NCI-H1105 (cell line): ENCODE results near the gene ALPK3.
"Not testable (repeated sequence)": the region's sequence is repeated elsewhere in the genome, so short reads cannot be mapped to it uniquely, and the experiment has no call there.

Source experiments
- DNase-seq: peaks from one replicate; lab custom pipeline; 2025; lab: John Stamatoyannopoulos, UW

The ALPK3 gene

DNA sequence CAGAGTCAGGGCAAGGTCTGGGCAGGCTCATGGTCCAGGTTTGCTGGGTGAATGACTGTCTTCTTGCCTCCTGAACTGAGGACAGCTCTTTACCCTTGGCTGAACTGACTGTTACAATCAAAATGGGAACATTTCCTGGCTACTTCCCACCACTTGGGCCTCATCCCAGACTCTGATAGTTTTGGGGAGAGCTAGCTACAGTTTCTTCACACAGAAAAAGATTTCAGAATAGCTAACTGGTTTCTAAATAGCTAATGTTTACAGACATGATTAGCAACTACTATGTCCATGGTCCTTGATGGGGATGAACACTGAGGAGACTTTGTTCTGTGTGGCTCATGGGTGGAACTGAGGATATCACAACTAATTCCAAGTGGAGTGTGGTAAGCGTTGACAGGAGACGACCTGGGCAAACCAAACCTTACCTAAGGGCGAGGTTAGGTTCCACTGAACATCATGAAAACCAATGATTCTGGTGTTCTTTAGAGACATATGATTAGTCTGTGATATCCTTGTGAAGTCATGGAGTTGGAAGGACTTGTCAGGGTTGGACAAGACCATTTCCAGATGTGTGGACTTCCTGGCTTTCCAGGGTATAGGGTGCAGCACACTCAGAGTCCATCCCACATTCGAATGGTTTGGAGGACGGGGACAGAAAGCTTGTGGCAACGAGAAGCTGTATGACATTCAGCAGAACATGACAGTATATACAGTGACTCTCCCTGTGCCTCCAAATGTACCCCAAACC is 7.3 kb downstream of the ALPK3 start:
- no peak for DNase-seq

DNA sequence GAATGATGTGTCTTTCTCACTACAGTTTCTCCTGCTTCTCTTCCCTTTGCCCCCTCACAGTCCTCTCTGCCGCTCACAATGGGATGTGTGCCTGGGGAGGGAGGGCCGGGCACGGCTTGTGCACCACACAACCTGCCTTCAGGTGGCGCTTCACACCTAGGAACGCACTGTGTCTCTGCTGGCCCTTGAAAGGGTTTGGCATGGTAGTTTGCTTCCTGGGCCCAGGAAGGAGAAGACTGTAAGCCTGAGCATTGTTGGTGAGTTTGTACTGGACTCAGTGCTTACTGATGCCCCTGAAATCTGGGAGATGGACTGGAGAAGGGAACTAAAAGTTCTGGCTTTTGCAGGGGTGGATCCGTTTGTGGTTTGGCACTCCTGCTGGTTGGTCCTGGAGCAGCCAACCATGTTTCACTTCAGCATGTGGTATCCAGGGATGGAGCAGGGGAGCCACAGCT is 9.2 kb downstream of the ALPK3 start:
- DNase-seq = no peak

DNA sequence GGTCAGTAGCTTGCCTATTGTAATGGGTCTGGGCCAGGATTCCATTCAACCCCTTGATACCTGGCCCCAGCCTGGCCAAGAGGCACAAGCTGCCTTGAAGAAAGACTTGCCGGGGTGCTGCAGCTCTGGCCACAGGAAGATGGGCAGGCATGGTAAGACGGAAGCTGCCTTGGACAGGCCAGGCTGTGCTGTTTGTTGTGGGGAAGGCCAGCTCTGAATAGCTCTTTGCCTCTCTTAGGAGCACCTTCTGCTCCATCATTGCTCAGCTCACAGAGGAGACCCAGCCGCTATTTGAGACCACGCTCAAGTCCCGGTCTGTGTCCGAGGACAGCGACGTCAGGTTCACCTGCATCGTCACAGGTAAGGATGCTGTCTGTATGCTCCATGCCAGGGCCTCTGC is 10.1 kb downstream of the ALPK3 start:
- DNase-seq = no peak

DNA sequence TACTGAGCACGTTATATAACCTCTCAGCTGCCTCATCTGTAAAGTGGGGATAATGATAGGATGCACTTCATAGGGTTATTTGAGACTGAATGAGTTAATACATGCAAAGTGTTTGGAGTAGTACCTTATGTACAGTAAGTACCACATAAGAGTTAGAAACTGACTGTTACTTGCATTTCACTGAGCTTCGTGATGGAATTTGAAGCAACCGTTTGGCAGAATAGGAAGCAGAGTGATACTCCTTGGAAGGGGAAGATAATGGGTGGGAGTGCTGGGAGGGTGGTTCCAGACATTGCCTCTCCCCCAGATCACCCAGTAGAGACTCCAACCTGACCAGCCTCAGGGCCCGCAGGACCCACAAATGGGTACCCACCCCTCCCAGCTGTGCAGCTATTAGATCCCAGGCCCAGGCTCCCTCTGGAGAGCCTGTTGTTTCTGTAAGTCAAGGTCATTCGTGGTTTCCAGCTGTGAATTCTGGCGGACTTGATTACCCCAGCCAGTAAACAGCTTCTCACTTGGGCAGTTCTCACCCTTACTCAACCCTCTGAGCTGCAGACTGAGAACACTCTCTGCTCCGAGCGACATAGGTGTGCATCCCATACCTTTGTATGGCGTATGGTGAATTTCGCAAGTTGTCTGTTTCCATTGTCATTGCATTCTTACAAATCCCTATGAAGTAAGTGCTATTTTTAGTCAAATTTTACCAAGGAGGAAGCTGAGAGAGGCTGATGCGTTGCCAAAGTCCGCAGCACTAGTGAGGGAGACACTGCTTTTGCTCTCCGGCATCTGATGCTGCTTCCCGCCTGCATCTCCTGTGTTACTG is 11.1 kb downstream of the ALPK3 start:
- no peak for DNase-seq

DNA sequence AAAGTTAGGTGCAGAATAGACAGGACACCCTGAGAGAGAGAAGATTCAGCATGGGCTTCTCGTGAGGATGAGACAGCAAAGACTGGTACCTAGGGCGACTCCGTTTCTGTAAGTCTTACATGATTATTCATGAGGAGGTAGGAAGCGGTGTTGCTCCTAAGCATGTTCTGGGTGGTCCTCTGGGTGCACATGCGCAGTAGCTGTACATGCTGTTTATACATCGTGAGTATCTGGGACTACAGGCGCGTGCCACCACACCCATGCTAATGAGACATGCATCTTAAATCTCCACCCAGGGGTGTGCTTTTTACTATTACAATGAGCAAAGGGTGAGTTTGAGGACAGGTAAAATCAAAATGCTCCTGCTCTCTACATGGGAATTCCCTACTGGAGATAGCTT is 12.3 kb downstream of the ALPK3 start:
- DNase-seq = no peak

DNA sequence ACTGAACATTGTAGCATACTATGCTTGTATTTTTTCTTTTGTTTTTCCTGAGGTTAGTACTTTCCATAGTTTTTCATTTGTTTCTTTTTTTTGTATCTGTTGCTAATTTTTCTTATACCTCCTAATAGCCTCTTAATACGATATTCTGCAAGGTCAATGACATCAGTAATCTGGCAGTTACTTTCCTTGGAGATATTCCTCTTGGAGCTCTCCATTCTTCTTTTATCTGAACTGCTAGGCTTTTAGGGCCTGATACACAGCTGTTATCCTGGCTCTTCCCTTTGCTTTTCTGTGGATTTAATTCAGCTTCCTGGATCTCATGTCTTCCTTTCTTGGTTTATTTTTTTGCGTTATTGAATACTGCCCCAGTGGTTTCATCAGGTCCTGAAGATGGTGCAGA is 12.9 kb downstream of the ALPK3 start:
- DNase-seq = no peak

DNA sequence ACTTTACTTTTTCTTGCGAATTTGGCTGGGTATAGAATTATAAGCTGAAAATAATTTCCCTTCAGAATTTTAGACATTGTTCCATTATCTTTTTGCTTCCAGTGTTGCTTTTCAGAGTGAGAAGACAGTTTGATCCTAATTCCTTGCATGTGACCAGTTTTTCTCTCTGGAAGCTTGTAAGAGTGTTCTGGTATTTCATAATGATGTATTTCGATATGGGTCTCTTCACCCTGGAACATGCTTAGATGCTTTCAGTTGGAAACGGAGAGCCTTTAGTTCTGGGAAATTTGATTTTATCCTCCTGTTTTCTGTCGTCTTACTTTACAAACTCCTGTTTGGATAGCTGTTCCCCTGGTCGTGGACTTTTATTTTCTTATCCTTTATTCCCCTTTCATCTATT is 13.9 kb downstream of the ALPK3 start:
- DNase-seq = no peak

DNA sequence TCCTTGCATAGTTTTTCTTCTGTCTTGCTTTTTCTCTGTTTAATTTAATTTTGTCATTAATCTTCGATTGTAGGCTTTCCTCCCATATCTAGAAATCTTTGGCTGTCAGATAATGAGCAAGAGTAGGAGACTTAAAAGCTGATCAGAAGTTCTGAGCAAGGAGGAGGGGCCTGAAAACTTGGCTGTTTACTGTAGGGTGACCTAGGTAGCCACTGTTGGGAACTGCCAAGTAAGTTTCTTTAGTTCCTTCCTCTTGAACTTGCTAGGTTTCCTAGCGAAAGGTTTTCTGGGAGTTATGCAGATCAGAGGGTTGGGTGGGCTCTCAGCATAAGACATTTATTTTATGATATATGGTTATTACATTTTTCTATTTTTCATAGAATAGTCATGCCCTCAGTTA is 14.5 kb downstream of the ALPK3 start:
- DNase-seq = no peak

DNA sequence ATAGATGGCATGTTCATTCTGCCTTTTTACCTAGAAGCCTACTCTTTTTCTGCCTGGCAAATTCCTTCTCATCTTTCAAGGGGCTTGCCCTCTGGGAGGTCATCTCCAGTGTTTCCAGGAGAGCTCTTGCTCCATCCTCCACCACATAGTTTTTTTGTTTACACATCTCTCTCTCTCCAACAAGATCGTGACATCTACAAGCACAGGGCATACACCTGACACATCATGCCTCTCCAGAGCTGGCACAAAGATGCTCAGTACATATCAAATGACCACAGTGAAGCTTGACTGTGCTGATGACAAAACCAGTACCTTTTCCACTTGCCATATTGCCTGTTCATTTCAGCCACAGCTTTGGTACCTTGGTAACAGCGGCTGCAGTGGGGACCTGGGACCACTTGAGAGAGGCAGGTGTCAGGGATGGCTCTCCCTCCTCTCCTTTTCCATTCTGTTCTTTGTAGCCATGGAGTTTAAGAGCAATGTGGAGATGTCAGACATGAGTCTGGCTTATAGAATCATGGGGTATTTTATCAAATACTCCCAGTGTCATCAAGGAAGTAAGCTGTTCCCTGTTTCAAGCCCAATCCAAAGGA is 15.4 kb downstream of the ALPK3 start:
- no peak for DNase-seq

DNA sequence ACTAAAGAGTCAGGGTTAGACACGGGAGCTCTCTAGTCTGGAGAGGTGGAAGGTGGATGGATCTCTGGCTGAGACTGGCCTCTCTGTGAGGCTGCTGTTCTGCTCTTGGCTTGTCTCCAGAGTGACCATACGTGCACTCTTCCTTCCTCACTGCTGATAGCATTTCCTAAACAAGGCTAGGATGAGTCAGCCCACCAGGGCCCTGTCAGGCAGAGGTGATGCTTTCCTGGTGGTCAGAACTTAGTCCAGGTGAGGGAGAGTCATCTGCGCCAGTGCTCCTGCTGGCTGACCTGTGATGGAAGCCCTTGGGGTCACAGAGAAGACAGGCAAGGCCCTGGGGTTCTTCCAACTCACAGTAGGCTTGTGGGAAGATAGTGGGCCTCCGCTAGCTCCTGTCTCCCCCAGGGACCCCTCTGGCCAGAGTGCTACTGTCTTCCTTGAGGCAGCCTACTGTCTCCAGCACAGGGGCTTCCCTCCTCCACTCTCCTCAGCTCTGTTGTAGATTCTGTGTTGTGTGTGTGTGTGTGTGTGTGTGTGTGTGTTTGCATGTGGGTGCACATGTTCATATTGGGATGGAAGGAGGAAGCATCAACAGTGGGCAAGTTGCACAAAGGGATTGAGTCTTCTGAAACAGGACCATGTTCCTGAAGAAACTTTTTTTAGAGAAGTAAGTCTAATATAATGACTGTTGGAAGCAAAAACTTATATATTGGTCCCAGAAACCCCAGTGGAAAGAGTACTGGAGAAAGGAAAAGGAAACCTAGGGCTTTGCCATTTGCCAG is 16.5 kb downstream of the ALPK3 start:
- no peak for DNase-seq

DNA sequence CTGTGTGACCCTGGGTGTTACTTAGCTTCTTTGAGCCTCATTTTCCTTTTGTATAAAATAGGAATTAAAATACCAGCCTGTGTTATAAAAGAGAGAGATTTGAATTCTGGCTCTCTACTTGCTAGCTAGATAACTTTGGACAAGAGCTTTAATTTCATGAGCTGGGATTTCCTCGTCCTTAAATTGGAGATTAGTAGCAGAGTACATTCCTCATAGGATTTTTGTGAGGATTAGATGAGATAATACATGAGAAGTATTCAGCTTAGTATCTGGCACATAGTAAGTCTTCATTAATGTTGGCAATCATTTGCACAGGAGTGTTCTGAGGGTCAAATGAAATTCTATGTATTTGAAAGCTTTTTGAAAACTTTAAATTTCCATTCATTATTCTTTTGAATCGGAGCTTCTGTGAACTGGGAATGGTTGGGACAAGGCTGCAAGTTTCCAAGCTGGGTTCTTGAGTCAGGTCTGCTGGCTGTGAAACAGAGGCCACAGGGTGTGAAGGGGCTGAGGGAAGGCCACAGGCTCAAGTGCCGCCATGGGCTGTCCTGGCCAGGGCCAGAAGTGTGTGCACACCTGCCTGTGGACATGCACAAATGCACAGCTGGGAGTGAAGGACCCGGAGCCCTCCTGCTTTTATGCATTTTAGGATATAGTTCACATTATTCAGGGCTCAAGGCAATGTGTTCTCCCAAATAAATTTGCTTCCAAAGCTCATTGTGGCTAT is 17.2 kb downstream of the ALPK3 start:
- no peak for DNase-seq

DNA sequence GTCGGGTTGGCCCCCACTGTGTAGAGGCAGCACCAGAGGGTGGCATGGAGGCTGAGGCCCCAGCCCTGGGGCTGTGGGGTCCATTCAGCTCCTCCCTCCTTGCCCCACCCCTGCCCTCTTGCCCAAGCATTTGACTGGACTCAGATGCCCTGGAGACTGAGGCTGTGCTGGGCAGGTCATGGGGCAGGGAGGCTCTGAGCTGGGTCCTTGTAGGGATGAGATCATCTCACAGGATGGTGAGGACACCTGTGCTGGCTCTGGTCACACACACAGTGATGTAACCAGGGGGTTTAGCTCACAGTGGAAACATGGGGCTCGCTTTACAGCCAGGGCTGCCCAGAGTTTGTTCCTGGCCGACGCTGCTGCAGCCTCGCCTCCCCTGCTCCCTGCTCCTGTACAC is 17.8 kb downstream of the ALPK3 start:
- no peak for DNase-seq

DNA sequence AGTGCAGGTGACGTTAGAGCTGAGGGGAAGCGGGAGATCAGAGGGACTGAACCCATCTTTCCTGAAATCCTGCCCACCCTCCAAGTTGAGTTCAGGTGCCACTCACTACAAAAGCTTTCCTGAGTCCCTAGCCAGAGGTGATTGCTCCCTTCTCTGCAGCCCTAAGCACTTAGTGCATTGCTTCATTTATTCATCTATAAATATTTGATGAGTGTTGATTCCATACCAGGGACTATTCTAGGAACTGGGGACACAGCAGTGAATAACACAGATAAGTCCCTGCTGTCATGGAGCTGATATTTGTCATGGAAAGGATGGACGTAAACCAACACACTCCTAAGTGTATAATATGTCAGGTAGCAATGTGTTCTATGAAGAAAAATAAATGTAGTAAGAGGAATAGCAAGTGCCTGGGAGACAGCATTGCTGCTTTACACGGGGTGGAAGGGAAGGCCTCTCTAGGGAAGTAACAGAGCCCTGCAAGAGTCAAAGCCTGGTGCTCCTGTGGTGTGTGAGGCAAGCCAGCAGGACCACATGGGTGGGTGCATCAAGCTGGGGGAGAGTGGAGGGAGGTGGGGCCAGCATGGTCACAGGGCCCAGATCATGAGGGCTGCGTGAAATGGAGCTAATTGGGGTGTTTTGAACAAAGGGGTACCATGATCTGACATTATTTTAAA is 18.6 kb downstream of the ALPK3 start:
- no peak for DNase-seq

DNA sequence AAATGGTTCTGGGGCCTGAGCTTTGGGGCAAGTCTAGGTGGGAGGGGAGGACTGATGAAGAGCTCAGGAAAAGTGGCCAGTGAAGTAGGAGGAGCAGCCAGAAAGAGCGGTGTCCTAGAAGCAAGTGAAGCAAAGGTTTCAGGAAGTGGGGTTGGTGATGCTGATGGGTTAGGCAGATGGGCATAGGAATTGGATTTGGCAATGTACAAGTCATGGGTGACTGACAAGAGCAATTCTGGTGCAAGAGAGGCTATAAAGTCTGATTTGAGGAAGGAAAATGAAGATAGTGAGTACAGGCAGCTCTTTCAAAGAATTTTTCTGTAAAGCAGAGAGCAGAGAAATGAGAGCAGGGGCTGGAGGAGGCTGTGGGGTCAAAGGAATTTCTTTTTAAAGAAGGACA is 19.7 kb downstream of the ALPK3 start:
- DNase-seq = no peak

DNA sequence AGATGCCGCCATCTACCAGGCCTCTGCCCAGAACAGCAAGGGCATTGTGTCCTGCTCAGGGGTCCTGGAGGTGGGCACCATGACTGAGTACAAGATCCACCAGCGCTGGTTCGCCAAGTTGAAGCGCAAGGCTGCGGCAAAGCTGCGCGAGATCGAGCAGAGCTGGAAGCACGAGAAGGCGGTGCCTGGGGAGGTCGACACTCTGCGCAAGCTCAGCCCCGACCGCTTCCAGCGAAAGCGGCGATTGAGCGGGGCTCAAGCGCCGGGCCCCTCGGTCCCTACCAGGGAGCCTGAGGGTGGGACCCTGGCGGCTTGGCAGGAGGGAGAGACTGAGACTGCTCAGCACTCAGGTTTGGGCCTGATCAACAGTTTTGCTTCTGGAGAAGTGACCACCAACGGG is 22.6 kb downstream of the ALPK3 start:
- no peak for DNase-seq

DNA sequence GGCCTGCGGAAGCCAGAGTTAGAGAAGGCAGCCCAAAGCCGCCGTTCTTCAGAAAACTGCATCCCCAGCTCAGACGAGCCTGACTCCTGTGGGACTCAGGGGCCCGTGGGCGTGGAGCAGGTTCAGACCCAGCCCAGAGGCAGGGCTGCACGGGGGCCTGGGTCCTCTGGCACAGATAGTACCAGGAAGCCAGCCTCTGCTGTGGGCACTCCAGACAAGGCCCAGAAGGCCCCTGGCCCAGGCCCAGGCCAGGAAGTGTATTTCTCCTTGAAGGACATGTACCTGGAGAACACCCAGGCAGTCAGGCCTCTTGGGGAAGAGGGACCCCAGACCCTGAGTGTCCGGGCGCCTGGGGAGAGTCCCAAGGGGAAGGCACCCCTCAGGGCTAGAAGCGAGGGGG is 23.1 kb downstream of the ALPK3 start:
- DNase-seq = no peak

DNA sequence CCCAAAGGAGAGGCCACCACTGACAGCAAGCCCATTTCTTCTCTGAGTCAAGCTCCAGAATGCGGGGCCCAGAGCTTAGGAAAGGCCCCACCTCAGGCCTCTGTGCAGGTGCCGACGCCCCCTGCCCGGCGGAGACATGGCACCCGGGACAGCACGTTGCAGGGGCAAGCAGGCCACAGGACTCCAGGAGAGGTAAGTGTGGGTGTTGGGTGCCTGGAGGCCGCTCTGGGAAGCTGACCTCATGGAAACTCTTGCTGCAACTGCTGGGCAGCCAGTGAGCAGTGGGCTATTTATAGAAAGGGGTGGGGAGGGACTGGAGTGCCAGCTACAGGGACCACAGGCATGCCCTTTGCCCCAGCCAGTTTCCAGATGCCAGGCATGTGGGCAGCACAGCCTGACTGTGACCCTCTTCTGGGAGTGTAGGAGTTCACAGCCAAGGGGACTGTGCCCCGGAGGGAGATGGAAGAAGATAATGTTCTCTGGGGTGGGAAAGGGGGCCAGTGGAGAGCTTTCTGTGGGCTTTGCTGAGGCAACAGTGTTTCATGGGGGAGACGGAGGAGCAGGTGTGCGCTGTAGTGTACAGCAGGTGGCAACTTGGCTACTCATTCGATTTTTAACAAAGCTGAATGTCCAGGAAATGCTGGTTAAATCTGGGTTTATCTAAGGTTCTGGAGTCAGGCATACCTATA is 23.7 kb downstream of the ALPK3 start:
- no peak for DNase-seq

DNA sequence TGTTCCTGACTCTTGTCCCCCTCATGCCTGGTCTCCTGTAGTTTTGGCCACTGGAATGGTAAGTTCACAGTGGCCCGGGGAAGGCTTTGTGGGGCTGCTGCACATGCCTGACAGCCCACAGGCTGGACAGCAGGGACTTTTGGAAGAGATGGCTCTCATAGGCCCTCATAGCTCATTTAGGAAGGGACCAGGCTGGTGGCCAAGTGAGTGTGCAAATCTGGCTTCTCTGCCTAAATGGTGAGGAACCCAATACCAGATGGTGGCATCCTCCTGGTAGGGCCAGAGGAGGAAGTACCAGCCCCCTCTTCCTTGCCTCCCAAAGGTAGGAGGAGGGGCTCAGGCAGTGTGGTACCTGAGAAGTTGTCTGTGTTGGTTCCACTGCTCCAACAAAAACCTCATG is 25.6 kb downstream of the ALPK3 start:
- no peak for DNase-seq

DNA sequence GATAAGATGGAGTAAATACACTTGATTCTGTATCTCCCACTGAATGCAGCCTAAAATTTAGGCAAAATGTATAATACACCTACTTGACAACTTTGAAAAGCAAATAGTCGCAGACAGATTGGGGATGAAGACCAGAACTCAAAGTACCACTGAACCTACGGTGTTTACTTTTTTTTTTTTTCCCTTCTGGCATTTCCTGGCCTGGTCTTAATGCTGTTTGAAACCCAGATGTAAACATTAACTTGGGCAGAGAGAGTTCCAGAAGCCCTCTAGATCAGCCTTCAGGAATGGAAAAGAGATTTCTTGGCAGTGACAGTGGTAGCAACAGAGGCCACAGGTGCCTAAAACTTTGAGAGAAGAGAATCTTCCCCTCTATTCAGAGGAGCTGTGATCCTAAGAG is 27.8 kb downstream of the ALPK3 start:
- DNase-seq = no peak

DNA sequence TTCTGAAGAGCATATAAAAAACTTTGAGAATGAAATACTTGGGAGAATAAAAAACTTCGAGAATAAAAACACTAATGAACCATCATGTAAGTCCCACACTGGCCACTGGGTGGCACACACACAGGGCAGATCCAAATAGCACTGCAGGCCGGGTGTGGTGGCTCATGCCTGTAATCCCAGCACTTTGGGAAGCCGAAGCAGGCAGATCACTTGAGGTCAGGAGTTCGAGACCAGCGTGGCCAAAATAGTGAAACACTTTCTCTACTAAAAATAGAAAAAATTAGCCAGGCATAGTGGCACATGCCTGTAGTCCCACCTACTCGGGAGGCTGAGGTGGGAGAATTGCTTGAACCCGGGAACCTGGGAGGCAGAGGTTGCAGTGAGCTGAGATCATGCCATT is 28.5 kb downstream of the ALPK3 start:
- DNase-seq = not testable (repeated sequence)

DNA sequence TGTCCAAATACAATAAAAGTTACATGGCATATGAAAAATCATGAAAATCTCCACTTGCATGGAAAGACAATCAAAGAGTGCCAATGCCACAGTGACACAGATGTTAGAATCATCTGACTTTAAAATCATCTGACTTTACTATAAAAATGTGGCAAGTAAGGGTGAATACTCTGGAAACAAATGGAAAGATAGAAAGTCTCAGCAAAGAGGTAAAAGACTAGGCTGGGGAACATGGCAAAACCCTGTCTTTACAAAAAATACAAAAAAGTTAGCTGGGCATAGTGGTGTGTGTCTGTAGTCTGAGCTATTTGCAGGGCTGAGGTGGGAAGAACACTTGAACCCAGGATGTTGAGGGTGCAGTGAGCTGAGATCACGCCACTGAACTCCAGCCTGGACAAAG is 29.1 kb downstream of the ALPK3 start:
- no peak for DNase-seq
